ENCODE results near the gene GTPBP2.

DNA sequence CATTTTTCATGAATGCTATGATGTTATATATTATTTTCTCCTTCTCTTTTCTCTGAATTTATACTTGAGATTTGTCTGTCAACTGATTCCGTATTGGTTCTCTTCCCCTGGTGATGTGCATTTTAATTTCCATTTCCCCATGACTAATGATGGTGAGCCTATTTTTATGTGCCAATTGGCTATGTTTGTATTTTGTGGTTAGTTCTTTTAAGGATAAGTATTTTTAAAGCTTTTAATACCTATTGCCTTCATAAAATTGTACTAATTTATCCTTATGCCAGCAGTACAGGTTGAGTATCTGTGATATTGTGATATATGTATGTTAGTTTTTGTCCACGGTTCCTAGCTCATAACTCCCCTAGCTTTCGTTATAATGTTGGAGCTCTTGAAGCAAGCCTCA lies 50.3 kb downstream of the GTPBP2 start:
- no peak for TF ChIP-seq EZH2 (IDR thresholded peaks at IDR 0.05; ENCODE audit: low read depth, unreplicated experiment)
- TF ChIP-seq CTCF (conservative IDR thresholded peaks at IDR 0.05; ENCODE audit: low read depth in 2 of 2), result no peak
